Liver (tissue), 3 donors: ENCODE data around the gene PIPOX.

Experiments
- ATF3 ChIP-seq: IDR thresholded peaks from 2 replicates; pipeline ENCODE4 v1.6.1; 2016; ENCODE audit warnings: antibody characterized with exemption
- CTCF ChIP-seq: fragments of 150-350 bp; IDR thresholded peaks from 2 replicates; pipeline ENCODE4 v1.5.1; 2017; ENCODE audit warnings: improper control_type of control experiment, low read depth, low read length; ENCODE audit not compliant: missing input control
- EGR1 ChIP-seq, 2 donors: IDR thresholded peaks; 2 replicates each; pipeline ENCODE4 v1.6.1; 2016 to 2018; ENCODE audit warnings: antibody characterized with exemption in 2 of 2, low read depth in 2 of 2
- GABPA ChIP-seq, 2 donors: IDR thresholded peaks in 1 of 2; conservative IDR thresholded peaks in 1 of 2; 2 replicates each; pipeline ENCODE4 v1.6.1; 2016; ENCODE audit warnings: antibody characterized with exemption in 2 of 2, mild to moderate bottlenecking in 1 of 2, moderate library complexity in 1 of 2
- HNF4G ChIP-seq: IDR thresholded peaks from 2 replicates; pipeline ENCODE4 v1.6.1; 2016; ENCODE audit warnings: antibody characterized with exemption
- JUND ChIP-seq, 2 donors: IDR thresholded peaks; 2 replicates each; pipeline ENCODE4 v1.6.1; 2016; ENCODE audit warnings: antibody characterized with exemption in 2 of 2
- MAX ChIP-seq: IDR thresholded peaks from 2 replicates; pipeline ENCODE4 v1.6.1; 2016; ENCODE audit warnings: antibody characterized with exemption
- NR2F2 ChIP-seq: IDR thresholded peaks from 2 replicates; pipeline ENCODE4 v1.6.1; 2016; ENCODE audit warnings: antibody characterized with exemption
- REST ChIP-seq: IDR thresholded peaks from 2 replicates; pipeline ENCODE4 v1.6.1; 2016; ENCODE audit warnings: antibody characterized with exemption, mild to moderate bottlenecking
- RXRA ChIP-seq, 2 donors: IDR thresholded peaks; 2 replicates each; pipeline ENCODE4 v1.6.1; 2017 to 2018; ENCODE audit warnings: antibody characterized with exemption in 2 of 2, mild to moderate bottlenecking in 1 of 2
- SP1 ChIP-seq: IDR thresholded peaks from 2 replicates; pipeline ENCODE4 v1.6.1; 2018; ENCODE audit warnings: antibody characterized with exemption, mild to moderate bottlenecking
- TAF1 ChIP-seq: conservative IDR thresholded peaks from 2 replicates; pipeline ENCODE4 v1.6.1; 2016; ENCODE audit warnings: antibody characterized with exemption, mild to moderate bottlenecking
- YY1 ChIP-seq: IDR thresholded peaks from 2 replicates; pipeline ENCODE4 v1.6.1; 2016; ENCODE audit warnings: antibody characterized with exemption, mild to moderate bottlenecking
- ZBTB33 ChIP-seq: IDR thresholded peaks from 2 replicates; pipeline ENCODE4 v1.6.1; 2016; ENCODE audit warnings: antibody characterized with exemption
- donor health status: healthy.
- donor health status: healthy.

- TF ChIP-seq CTCF (no peak), TAF1 (no peak), ATF3 (no peak), RXRA (IDR thresholded peaks at IDR 0.05) (no peak), ZBTB33 (no peak), YY1 (no peak), HNF4G (no peak), NR2F2 (no peak), MAX (no peak), REST (no peak), EGR1 (IDR thresholded peaks at IDR 0.05; ENCODE audit: low read depth in 2 of 2) (no peak), GABPA (IDR thresholded peaks at IDR 0.05 in 1 of 2, conservative IDR thresholded peaks at IDR 0.05 in 1 of 2) (no peak), JUND (IDR thresholded peaks at IDR 0.05) (no peak), SP1 (no peak)
Observed at GRCh38 chr17:29037739-29038084, 5.2 kb upstream of the PIPOX start.
